Choroid plexus epithelial cell (primary cell): ENCODE data around the gene ACACB.
A peak's percentile ranks its signal among the peaks of the same experiment; 100 is the strongest.

Experiments
- DNase-seq: peaks from one replicate; pipeline ENCODE4 v3.0.0-alpha.2; 2010; ENCODE audit warnings: low read depth
- H3K4me3 ChIP-seq: 2 replicates; pipeline ENCODE4 v1.5.1; 2011; ENCODE audit warnings: low read depth, mild to moderate bottlenecking, control low read depth, low read length, moderate library complexity
- CTCF ChIP-seq: conservative IDR thresholded peaks from 2 replicates; pipeline ENCODE4 v1.5.1; 2011; ENCODE audit warnings: low read depth, mild to moderate bottlenecking, control low read depth, inconsistent platforms, low read length, moderate library complexity

The ACACB gene

GRCh38 chr12:109151457-109151856 is 35.1 kb downstream of the ACACB start:
- DNase-seq = no peak
- H3K4me3 ChIP-seq = no peak overlapping the region
- no peak for TF ChIP-seq CTCF

GRCh38 chr12:109153821-109154441 is 37.5 kb downstream of the ACACB start:
- no peak for DNase-seq
- TF ChIP-seq CTCF = no peak
- H3K4me3 ChIP-seq = peak overlapping the region; percentile 60

- peak overlapping the region; percentile 60 for H3K4me3 ChIP-seq
- no peak for TF ChIP-seq CTCF
- DNase-seq = peak; percentile 55
These were observed 38.4 kb downstream of the ACACB start for GRCh38 chr12:109154451-109155438.

GRCh38 chr12:109156036-109156435 is 39.6 kb downstream of the ACACB start:
- no peak overlapping the region for H3K4me3 ChIP-seq
- TF ChIP-seq CTCF = no peak
- no peak for DNase-seq

- DNase-seq = no peak
- H3K4me3 ChIP-seq = no peak overlapping the region
- no peak for TF ChIP-seq CTCF
These were observed 40.2 kb downstream of the ACACB start for GRCh38 chr12:109156586-109156985.

- no peak overlapping the region for H3K4me3 ChIP-seq
- TF ChIP-seq CTCF = no peak
- DNase-seq = no peak
These were observed 41.6 kb downstream of the ACACB start for GRCh38 chr12:109157986-109158385.
